HepG2 (cell line): ENCODE results near the gene UNC93A. TPM values are rescaled to one million over a fixed set of nuclear protein-coding genes. Genes with fewer than 3 reads are reported as not detected.

Source experiments
- EEA1 ChIP-seq: sonication (generic); formaldehyde crosslinking; IDR thresholded peaks from 2 replicates; pipeline ENCODE4 v1.5.1; 2020; ENCODE audit warnings: mild to moderate bottlenecking, missing genetic modification reagents, borderline replicate concordance
- PAF1 ChIP-seq: IDR thresholded peaks from 2 replicates; pipeline ENCODE4 v1.6.1; 2016; ENCODE audit warnings: missing genetic modification reagents, missing compliant biosample characterization
- PHB2 ChIP-seq: fragments of 450-650 bp; IDR thresholded peaks from 2 replicates; pipeline ENCODE4 v1.6.1; 2018; ENCODE audit not compliant: partially characterized antibody
- THYN1 ChIP-seq: sonication (generic); formaldehyde crosslinking; IDR thresholded peaks from 2 replicates; pipeline ENCODE4 v1.8.1; 2023; ENCODE audit warnings: low read depth, mild to moderate bottlenecking, moderate library complexity, missing genetic modification reagents, borderline replicate concordance
- ZBTB37 ChIP-seq: sonication (generic); formaldehyde crosslinking; IDR thresholded peaks from 2 replicates; pipeline ENCODE4 v1.4.0; 2020; ENCODE audit warnings: mild to moderate bottlenecking, missing genetic modification reagents
- ZBTB40 ChIP-seq, 2 experiments: fragments of 450-650 bp in 1 of 2; sonication (generic) in 1 of 2; formaldehyde crosslinking in 1 of 2; IDR thresholded peaks; 2 replicates each; pipeline versions ENCODE4 v1.6.1 to v1.8.0; 2016 to 2022; ENCODE audit warnings: antibody characterized with exemption in 1 of 2, mild to moderate bottlenecking in 1 of 2, missing genetic modification reagents in 1 of 2
- ZBTB7B ChIP-seq: sonication (generic); formaldehyde crosslinking; IDR thresholded peaks from 2 replicates; pipeline ENCODE4 v1.4.0; 2020; ENCODE audit warnings: missing genetic modification reagents
- ZNF557 ChIP-seq: sonication (generic); formaldehyde crosslinking; IDR thresholded peaks from 2 replicates; pipeline ENCODE4 v1.4.0; 2020; ENCODE audit warnings: missing genetic modification reagents
- ZNF646 ChIP-seq: sonication (generic); formaldehyde crosslinking; IDR thresholded peaks from 2 replicates; pipeline ENCODE4 v1.9.0; 2021; ENCODE audit warnings: mild to moderate bottlenecking, missing genetic modification reagents
- ZNF777 ChIP-seq: sonication (generic); formaldehyde crosslinking; IDR thresholded peaks from 2 replicates; pipeline ENCODE4 v1.4.0; 2020; ENCODE audit warnings: missing genetic modification reagents
- ZNF891 ChIP-seq: sonication (generic); formaldehyde crosslinking; IDR thresholded peaks from 2 replicates; pipeline ENCODE4 v1.5.0; 2020; ENCODE audit warnings: mild to moderate bottlenecking, missing genetic modification reagents
- polyA plus RNA-seq, 8 experiments: library from polyadenylated mRNA; depleted of rRNA in 3 of 8; stranded (reverse) in 7 of 8; unstranded in 1 of 8; fragments of >200 nt; fragmentation: Illumina TruSeq in 4 of 8; extraction: Trizol in 4 of 8; gene quantifications; 2 replicates each; pipeline versions ENCODE4 v1.2.1 to v1.2.3, GENCODE V29; 2011 to 2016; ENCODE audit warnings: low read depth in 4 of 8, missing spikeins in 1 of 8, mixed read lengths in 1 of 8; ENCODE audit not compliant: insufficient read depth in 1 of 8
- total RNA-seq, 5 experiments: library from RNA; depleted of rRNA; stranded (reverse); fragments of >200 nt; fragmentation: Illumina TruSeq; extraction: Trizol; gene quantifications; 2 replicates each; pipeline ENCODE4 v1.2.3, GENCODE V29; 2016; ENCODE audit warnings: low read depth in 1 of 5

UNC93A gene
- total and polyA plus RNA-seq, 2 of the 13 experiments (the other 11 are each of a cell fraction or from before 2014, with no cell fraction given) = 11.0 to 42.7 TPM

- peak; percentile 63; the same call in 1 of the 2 replicates for TF ChIP-seq ZNF646 (CRISPR knock-in tag)
- no peak for TF ChIP-seq EEA1 (CRISPR knock-in tag)
- no peak for TF ChIP-seq ZNF891 (CRISPR knock-in tag)
- peak; percentile 94 for TF ChIP-seq ZBTB7B (CRISPR knock-in tag)
- TF ChIP-seq ZBTB37 (CRISPR knock-in tag) = peak; percentile 44
- no peak for TF ChIP-seq ZNF557 (CRISPR knock-in tag)
- TF ChIP-seq THYN1 (CRISPR knock-in tag) = peak; percentile 71; the same call in 1 of the 2 replicates
- TF ChIP-seq PAF1 (CRISPR knock-in tag) = no peak
- TF ChIP-seq ZNF777 (CRISPR knock-in tag) = no peak
- no peak for TF ChIP-seq PHB2
- no peak for TF ChIP-seq ZBTB40 (IDR thresholded peaks at IDR 0.05)
- TF ChIP-seq ZBTB40 (CRISPR knock-in tag; IDR thresholded peaks at IDR 0.05) = no peak; the same call in 1 of the 2 replicates
These were observed 647 bp downstream of the UNC93A start (continued) for GRCh38 chr6:167291623-167292300.
